K562 (cell line): ENCODE data around the gene TTC39C. TPM values are rescaled to one million over a fixed set of nuclear protein-coding genes. Genes with fewer than 3 reads are reported as not detected.

ENCODE experiments used
- MTF1 ChIP-seq: fragments of 250-450 bp; sonication (Bioruptor Pico); IDR thresholded peaks from 2 replicates; pipeline ENCODE4 v1.9.0; 2021; ENCODE audit warnings: moderate library complexity, mild to moderate bottlenecking, inconsistent platforms, borderline replicate concordance
- SMC3 ChIP-seq: conservative IDR thresholded peaks from 2 replicates; pipeline ENCODE4 v1.6.1; 2011; ENCODE audit warnings: low read depth, low read length, improper control_type of control experiment; ENCODE audit not compliant: insufficient read depth
- YY1 ChIP-seq, 3 experiments: IDR thresholded peaks; 2 replicates each; pipeline ENCODE4 v1.6.1; 2011; ENCODE audit warnings: low read length in 2 of 3, mild to moderate bottlenecking in 2 of 3, moderate library complexity in 2 of 3, borderline replicate concordance in 1 of 3, control low read depth in 1 of 3, low read depth in 1 of 3; ENCODE audit not compliant: insufficient read depth in 3 of 3, insufficient replicate concordance in 2 of 3, control insufficient read depth in 1 of 3, insufficient read length in 1 of 3; ENCODE audit errors: extremely low read depth in 1 of 3
- polyA plus RNA-seq, 8 experiments: library from polyadenylated mRNA; depleted of rRNA in 4 of 8; stranded (reverse) in 5 of 8; unstranded in 3 of 8; fragments of >200 nt; fragmentation: Nextera tagmentation in 2 of 8; fragmentation: Illumina TruSeq in 1 of 8; extraction: Ambion mirVana in 2 of 8; extraction: Trizol in 1 of 8; gene quantifications; 2 replicates each; pipeline versions ENCODE4 v1.2.1 to v1.2.3, GENCODE V29; 2011 to 2014; ENCODE audit warnings: inconsistent platforms in 1 of 8, missing spikeins in 1 of 8
- total RNA-seq, 7 experiments: library from RNA; depleted of rRNA in 6 of 7; stranded (reverse); fragments of >200 nt in 6 of 7; fragmentation: Illumina TruSeq in 2 of 7; extraction: Trizol in 2 of 7; gene quantifications; 2 replicates each; pipeline versions ENCODE4 v1.2.1 to v1.2.3, GENCODE V29; 2011 to 2021; ENCODE audit warnings: low replicate concordance in 1 of 7
- TF ChIP-seq, protein P1 (sequence below): fragments of 450-650 bp; formaldehyde crosslinking; IDR thresholded peaks from 2 replicates; pipeline ENCODE4 v1.4.0; 2022; ENCODE audit warnings: mild to moderate bottlenecking, moderate library complexity
- TF ChIP-seq, protein P2 (sequence below): sonication (generic); formaldehyde crosslinking; IDR thresholded peaks from 2 replicates; pipeline ENCODE4 v1.8.1; 2023; ENCODE audit warnings: missing genetic modification reagents, mild to moderate bottlenecking, borderline replicate concordance

Gene TTC39C
- total and polyA plus RNA-seq, 9 of the 15 experiments (the other 6 are each of a cell fraction or from before 2014, with no cell fraction given), result 0.01 to 0.58 (median 0.18) TPM; not detected in 5

DNA sequence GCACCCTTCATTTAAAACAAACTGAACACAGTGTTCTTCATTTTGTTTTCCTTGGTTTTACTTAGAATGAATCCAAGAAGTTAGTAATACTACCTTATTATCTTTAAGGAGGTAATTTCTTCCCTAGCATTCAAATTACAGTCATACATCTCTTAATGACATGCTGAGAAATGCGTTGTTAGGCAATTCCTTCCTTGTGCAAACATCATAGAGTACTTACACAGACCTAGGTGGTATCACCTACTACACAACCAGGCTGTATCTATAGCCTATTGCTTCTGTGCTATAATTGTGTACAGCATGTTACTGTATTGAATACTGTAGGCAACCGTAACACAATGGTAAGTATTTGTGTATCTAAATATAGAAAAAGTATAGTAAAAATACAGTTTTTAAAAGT is 115.9 kb downstream of the TTC39C start (continued):
- TF ChIP-seq YY1 (IDR thresholded peaks at IDR 0.05; ENCODE audit: borderline replicate concordance in 1 of 3, control insufficient read depth in 1 of 3, extremely low read depth in 1 of 3, insufficient read depth in 3 of 3, insufficient read length in 1 of 3, insufficient replicate concordance in 2 of 3, low read depth in 1 of 3, low read length in 2 of 3), result no peak
- TF ChIP-seq MTF1 (CRISPR knock-in tag), result no peak
- TF ChIP-seq SMC3, result no peak
- TF ChIP-seq, protein P1, sequence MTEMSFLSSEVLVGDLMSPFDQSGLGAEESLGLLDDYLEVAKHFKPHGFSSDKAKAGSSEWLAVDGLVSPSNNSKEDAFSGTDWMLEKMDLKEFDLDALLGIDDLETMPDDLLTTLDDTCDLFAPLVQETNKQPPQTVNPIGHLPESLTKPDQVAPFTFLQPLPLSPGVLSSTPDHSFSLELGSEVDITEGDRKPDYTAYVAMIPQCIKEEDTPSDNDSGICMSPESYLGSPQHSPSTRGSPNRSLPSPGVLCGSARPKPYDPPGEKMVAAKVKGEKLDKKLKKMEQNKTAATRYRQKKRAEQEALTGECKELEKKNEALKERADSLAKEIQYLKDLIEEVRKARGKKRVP (CRISPR knock-in tag), result no peak
- TF ChIP-seq, protein P2, sequence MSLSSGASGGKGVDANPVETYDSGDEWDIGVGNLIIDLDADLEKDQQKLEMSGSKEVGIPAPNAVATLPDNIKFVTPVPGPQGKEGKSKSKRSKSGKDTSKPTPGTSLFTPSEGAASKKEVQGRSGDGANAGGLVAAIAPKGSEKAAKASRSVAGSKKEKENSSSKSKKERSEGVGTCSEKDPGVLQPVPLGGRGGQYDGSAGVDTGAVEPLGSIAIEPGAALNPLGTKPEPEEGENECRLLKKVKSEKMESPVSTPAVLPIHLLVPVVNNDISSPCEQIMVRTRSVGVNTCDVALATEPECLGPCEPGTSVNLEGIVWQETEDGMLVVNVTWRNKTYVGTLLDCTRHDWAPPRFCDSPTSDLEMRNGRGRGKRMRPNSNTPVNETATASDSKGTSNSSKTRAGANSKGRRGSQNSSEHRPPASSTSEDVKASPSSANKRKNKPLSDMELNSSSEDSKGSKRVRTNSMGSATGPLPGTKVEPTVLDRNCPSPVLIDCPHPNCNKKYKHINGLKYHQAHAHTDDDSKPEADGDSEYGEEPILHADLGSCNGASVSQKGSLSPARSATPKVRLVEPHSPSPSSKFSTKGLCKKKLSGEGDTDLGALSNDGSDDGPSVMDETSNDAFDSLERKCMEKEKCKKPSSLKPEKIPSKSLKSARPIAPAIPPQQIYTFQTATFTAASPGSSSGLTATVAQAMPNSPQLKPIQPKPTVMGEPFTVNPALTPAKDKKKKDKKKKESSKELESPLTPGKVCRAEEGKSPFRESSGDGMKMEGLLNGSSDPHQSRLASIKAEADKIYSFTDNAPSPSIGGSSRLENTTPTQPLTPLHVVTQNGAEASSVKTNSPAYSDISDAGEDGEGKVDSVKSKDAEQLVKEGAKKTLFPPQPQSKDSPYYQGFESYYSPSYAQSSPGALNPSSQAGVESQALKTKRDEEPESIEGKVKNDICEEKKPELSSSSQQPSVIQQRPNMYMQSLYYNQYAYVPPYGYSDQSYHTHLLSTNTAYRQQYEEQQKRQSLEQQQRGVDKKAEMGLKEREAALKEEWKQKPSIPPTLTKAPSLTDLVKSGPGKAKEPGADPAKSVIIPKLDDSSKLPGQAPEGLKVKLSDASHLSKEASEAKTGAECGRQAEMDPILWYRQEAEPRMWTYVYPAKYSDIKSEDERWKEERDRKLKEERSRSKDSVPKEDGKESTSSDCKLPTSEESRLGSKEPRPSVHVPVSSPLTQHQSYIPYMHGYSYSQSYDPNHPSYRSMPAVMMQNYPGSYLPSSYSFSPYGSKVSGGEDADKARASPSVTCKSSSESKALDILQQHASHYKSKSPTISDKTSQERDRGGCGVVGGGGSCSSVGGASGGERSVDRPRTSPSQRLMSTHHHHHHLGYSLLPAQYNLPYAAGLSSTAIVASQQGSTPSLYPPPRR, result no peak
